Measurements from ENCODE around the gene CBY2. TPM values are rescaled to one million over a fixed set of nuclear protein-coding genes. Genes with fewer than 3 reads are reported as not detected.
"Not testable (repeated sequence)": the region's sequence is repeated elsewhere in the genome, so short reads cannot be mapped to it uniquely, and the experiment has no call there.

CBY2 gene, protein sequence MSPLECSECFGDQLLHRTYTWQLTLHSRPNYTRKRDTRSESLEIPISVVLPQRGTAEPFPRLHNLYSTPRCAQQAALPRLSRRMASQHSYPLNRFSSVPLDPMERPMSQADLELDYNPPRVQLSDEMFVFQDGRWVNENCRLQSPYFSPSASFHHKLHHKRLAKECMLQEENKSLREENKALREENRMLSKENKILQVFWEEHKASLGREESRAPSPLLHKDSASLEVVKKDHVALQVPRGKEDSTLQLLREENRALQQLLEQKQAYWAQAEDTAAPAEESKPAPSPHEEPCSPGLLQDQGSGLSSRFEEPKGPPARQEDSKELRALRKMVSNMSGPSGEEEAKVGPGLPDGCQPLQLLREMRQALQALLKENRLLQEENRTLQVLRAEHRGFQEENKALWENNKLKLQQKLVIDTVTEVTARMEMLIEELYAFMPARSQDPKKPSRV
- total RNA-seq, result not detected

DNA sequence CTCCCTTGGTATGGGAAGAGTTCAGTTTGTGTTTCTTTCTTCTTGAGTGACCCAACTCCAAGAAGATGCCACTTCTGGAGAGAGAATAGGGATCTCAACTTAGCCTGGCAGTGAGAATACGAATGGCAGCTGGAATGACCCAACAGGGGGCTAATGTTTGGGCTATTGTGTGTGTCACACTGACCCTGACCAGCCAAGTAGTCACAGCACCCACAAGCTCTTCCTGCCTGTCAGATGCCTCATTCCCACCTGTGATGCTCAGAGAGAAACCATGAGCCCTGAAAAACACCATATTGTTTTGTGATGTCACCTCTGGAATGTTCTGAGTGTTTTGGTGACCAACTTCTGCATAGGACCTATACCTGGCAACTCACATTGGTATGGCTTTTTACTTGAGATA is at the start of gene CBY2:
TSS of gene CBY2 (plus strand) at position 233 of the 400 bp plus-strand sequence. CDS start at position 304, 71 bp downstream.
- no peak for DNase-seq
- Mint-ChIP-seq H3K4me3 (no peak within 1 kb of the TSS), H3K36me3 (no peaks in the 10 kb centered on the region), H3K27me3 (peaks cover 2% of the 10 kb centered on the region), H3K9me3 (no peaks in the 10 kb centered on the region), H3K27ac (no peak within 1 kb of the TSS), H3K4me1 (no peaks in the 10 kb centered on the region)
- POLR2A ChIA-PET, result no interaction called here
- no peak for ATAC-seq (ENCODE audit: low read depth)

DNA sequence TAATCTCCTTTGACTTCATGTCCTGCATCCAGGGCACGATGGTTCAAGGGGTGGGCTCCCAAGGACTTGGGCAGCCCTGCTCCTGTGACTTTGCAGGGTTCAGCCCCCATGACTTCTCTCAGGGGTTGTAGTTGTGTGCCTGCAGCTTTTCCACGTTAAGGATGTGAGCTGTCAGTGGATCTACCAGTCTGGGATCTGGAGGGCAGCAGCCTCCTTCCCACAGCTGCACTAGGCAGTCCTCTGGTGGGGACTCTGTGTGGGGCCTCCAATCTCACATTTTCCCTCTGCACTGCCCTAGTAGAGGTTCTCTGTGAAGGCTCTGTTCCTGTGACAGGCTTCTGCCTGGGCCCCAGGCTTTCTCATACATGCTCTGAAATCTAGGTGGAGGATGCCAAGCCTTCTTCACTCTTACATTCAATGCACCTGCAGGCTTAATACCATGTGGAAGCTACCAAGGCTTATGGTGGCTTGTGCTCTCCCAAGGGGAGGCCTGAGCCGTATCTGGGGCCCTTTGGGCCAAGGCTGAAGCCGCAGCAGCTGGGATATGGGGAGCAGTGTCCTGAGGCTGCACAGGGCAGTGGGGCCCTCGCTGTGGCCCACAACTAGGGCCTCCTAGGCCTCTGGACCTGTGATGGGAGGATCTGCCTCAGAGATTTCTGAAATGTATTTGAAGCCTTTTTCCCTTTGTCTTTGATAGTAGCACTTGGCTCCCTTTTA is 47.3 kb upstream of the CBY2 start:
- Mint-ChIP-seq H3K36me3 (no peaks in the 10 kb centered on the region), H3K4me3 (no peak overlapping the region), H3K27ac (no peak overlapping the region), H3K4me1 (no peaks in the 10 kb centered on the region), H3K27me3 (peaks cover 5% of the 10 kb centered on the region), H3K9me3 (no peaks in the 10 kb centered on the region)
- DNase-seq (no peak), ATAC-seq (ENCODE audit: low read depth) (no peak)
- POLR2A ChIA-PET, result no interaction called here

DNA sequence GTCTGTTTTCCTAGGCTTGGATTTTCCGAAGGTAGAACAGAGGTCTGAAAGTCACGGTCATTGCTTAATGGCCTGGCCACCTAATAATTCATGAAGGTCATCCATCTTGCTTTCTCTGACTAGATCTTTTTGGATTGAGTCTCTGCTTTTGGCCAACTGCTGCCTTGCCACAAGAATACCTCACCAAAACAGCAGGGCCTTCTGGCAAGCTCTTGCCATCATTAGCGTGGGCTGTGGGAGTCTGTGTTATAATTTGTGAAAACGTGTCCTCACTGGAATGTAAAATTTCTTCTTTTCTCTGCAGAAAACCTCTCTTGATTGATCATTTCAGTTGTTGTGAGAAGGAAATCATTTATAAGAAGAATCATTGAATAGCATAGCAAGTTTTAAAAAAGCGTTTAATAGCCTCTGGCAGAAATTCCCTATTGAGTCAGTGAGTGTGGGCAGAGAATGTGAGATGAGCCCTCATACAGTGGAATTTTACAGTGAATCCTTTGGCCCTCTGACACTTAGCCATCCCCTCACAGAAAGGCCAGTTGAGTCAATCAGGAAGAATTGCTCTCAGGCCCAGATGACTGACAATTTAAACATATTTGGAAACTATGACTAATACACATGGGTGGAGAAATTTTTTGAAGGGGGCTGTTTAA is 43.4 kb upstream of the CBY2 start:
- no peak overlapping the region for H3K27ac Mint-ChIP-seq
- ATAC-seq (ENCODE audit: low read depth), result no peak
- no peaks in the 10 kb centered on the region for H3K36me3 Mint-ChIP-seq
- H3K9me3 Mint-ChIP-seq, result peaks cover 2% of the 10 kb centered on the region
- no peak overlapping the region for H3K4me3 Mint-ChIP-seq
- no peaks in the 10 kb centered on the region for H3K27me3 Mint-ChIP-seq
- DNase-seq, result no peak
- POLR2A ChIA-PET, result no interaction called here
- H3K4me1 Mint-ChIP-seq, result no peaks in the 10 kb centered on the region

DNA sequence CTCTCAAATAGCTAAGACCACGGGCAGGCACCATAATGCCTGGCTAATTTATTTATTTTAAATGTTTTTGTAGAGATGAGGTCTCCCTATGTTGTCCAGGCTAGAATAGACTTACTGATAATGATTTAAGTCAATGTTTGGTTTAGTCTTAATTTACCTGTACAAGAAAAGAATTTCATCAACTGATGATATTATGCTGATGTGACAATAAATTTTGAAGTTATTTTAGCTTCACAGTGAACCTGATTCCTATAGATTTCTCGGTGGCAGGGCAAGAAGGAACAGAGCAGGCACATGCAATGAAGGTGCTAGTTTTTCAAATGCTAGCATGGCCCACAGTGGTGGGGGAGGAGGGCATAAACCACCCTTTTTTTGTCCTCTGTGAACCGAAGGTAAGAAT is 42.6 kb upstream of the CBY2 start:
- H3K27me3 Mint-ChIP-seq, result no peaks in the 10 kb centered on the region
- H3K27ac Mint-ChIP-seq, result no peak overlapping the region
- POLR2A ChIA-PET, result no interaction called here
- ATAC-seq (ENCODE audit: low read depth), result no peak
- no peaks in the 10 kb centered on the region for H3K4me1 Mint-ChIP-seq
- no peaks in the 10 kb centered on the region for H3K36me3 Mint-ChIP-seq
- DNase-seq, result no peak
- H3K4me3 Mint-ChIP-seq, result no peak overlapping the region
- H3K9me3 Mint-ChIP-seq, result peaks cover 2% of the 10 kb centered on the region

DNA sequence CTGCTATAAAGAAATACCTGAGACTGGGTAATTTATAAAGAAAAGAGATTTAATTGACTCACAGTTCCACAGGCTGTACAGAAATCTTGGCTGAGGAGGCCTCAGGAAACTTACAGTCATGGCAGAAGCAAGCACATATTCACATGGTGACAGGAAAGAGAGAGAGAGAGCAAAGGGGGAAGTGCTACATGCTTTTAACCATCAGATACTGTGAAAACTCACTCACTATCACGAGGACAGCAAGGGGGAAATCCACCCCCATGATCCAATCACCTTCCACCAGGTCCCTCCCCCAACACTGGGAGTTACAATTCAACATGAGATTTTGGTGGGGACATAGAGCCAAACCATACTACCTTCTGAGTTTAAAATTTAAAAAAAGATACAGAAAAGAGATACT is 41.7 kb upstream of the CBY2 start:
- H3K4me1 Mint-ChIP-seq; H3K9me3 Mint-ChIP-seq; POLR2A ChIA-PET; H3K36me3 Mint-ChIP-seq; DNase-seq; H3K27me3 Mint-ChIP-seq; H3K4me3 Mint-ChIP-seq; ATAC-seq (ENCODE audit: low read depth); H3K27ac Mint-ChIP-seq: not testable (repeated sequence)

DNA sequence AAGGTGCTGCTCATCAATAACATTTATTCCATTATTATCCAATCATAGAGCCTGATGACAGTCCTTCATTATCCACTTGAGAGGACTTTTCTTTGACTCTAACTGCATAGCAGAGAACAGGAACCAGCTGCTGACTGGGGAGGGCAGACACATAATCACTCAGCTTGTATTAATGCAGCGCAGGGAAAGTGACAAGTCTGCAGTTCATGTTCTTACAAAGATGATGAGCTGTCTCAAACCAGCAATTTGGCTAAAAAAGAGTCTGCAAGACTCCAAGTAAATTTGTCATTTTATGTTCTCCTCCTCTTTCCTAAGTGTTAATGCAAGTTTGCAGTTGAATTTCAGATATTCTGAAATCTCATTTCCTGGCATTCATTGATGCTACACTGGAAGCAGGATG is 40.0 kb upstream of the CBY2 start:
- Mint-ChIP-seq H3K27ac (no peak overlapping the region), H3K27me3 (no peaks in the 10 kb centered on the region), H3K4me3 (no peak overlapping the region), H3K9me3 (peaks cover 2% of the 10 kb centered on the region), H3K4me1 (no peaks in the 10 kb centered on the region), H3K36me3 (no peaks in the 10 kb centered on the region)
- DNase-seq, result no peak
- POLR2A ChIA-PET, result no interaction called here
- ATAC-seq (ENCODE audit: low read depth), result no peak

DNA sequence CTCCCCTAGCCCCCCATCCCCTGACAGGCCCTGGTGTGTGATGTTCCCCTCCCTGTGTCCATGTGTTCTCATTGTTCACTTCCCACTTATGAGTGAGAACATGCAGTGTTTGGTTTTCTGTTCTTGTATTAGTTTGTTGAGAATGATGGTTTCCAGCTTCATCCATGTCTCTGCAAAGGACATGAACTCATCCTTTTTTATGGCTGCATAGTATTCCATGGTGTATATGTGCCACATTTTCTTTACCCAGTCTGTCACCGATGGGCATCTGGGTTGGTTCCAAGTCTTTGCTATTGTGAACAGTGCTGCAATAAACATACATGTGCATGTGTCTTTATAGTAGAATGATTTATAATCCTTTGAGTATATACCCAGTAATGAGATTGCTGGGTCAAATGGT is 39.2 kb upstream of the CBY2 start:
- H3K27me3 Mint-ChIP-seq; H3K27ac Mint-ChIP-seq; H3K36me3 Mint-ChIP-seq; H3K4me3 Mint-ChIP-seq; POLR2A ChIA-PET; DNase-seq; H3K4me1 Mint-ChIP-seq; H3K9me3 Mint-ChIP-seq; ATAC-seq (ENCODE audit: low read depth): not testable (repeated sequence)

DNA sequence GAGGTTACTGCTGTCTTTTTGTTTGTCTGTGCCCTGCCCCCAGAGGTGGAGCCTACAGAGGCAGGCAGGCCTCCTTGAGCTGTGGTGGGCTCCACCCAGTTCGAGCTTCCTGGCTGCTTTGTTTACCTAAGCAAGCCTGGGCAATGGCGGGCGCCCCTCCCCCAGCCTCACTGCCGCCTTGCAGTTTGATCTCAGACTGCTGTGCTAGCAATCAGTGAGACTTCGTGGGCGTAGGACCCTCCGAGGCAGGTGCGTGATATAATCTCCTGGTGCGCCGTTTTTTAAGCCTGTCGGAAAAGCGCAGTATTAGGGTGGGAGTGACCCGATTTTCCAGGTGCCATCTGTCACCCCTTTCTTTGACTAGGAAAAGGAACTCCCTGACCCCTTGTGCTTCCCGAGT is 32.5 kb upstream of the CBY2 start:
- H3K36me3 Mint-ChIP-seq; H3K4me1 Mint-ChIP-seq; DNase-seq; H3K9me3 Mint-ChIP-seq; H3K27me3 Mint-ChIP-seq; H3K4me3 Mint-ChIP-seq; POLR2A ChIA-PET; ATAC-seq (ENCODE audit: low read depth); H3K27ac Mint-ChIP-seq: not testable (repeated sequence)

DNA sequence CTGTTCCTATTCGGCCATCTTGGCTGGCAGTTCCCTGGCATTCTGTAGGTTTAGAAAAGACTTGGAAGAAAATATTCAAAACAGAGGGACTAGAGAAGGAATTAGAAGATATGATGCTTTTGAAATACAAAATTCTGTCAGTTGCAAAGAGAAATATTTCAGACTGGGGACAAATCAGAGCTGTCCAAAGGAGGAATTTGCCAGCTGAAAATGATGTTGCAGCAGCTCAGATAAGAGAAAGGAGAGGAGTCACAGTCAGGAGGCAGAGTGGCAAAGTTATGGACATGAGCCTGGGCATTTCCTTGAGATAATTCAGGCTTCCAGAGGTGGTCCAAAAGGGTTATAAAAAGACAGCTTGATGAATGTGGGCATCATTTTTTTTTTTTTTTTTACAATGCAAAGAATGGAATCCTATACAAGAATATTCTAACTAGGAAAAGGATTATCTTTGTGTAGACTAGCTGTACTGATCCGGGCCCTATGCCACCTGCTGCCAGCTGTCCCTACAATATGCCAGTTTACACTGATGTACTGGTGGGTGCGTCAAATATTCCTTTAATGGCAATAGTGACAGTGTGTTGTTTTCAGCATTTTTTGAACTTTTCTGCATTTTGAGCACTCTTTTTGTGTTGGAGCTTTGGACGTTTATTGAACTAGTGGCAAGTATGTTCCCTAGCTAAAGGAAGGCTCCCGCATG is 31.8 kb upstream of the CBY2 start:
- Mint-ChIP-seq H3K27me3 (peaks cover 5% of the 10 kb centered on the region), H3K9me3 (peaks cover 5% of the 10 kb centered on the region), H3K4me3 (no peak overlapping the region), H3K36me3 (no peaks in the 10 kb centered on the region), H3K27ac (no peak overlapping the region), H3K4me1 (peaks cover 2% of the 10 kb centered on the region)
- DNase-seq (no peak), ATAC-seq (ENCODE audit: low read depth) (no peak)
- POLR2A ChIA-PET, result no interaction called here

DNA sequence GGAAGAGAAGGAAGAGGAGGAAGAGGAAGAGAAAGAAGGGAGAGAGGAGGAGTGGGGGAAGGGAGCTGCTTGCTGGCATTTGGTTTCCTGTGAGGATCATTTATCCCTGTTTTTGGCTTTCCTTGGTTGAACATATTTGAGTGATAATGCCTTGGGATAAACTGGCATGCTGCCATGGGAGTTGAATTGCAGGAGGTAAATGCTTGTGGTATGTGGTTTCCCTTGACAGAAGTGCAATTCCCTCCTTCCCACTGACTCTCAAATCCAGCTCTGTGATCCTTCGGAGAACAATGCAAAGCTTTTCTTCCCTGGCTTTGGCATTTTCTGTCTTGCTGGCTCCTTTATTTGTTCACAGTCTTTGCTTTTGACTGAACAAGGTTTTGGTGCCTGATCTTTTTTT is 27.2 kb upstream of the CBY2 start:
- H3K4me1 Mint-ChIP-seq, result peaks cover 2% of the 10 kb centered on the region
- DNase-seq (no peak), ATAC-seq (ENCODE audit: low read depth) (no peak)

DNA sequence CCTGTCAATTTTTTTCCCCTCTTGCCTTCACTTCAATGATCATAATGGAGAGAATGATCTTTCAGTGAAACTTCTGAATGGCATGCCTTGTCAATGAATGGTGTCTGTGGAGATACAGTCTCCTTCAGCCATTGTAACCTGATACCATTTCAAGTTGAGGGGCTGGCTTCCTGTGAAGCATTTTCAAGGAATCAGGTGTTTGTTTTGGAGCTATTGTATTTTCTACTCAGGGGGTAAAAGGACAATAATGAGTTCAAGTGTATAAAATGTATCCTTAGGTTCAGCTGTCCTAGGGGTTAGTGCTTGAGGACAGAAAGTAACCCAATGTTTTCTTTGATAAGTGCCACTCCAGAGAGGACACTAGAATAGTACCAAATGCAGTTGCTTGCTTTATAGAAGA is 23.8 kb upstream of the CBY2 start:
- no peak for ATAC-seq (ENCODE audit: low read depth)
- H3K4me1 Mint-ChIP-seq, result no peaks in the 10 kb centered on the region

More for the DNA sequence above, 27.2 kb upstream of the CBY2 start:
- Mint-ChIP-seq H3K4me3 (no peak overlapping the region), H3K36me3 (no peaks in the 10 kb centered on the region), H3K27ac (no peak overlapping the region), H3K27me3 (peaks cover 5% of the 10 kb centered on the region), H3K9me3 (peaks cover 4% of the 10 kb centered on the region)
- POLR2A ChIA-PET, result no interaction called here

DNA sequence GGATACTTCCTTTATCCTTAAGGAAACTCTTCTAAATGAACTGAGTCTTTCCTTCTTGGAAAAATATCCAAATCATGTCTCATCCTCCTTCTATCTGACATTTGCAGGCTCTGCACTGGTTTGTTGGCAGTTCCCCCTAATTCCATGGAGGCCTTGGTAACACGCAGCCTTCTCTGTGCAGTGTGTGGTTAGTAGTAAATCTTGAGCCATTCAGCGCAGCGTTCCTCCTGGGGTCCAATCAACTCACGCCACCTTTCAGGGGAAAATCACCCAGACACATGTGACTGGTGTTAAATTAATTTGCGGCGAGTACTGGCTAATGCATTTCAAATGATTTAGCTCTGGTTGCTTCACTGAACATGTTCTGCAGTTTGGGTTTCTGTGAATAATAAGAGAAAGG is 21.0 kb upstream of the CBY2 start:
- Mint-ChIP-seq H3K27ac (no peak overlapping the region), H3K9me3 (no peaks in the 10 kb centered on the region), H3K27me3 (peaks cover 2% of the 10 kb centered on the region), H3K4me1 (no peaks in the 10 kb centered on the region), H3K4me3 (no peak overlapping the region), H3K36me3 (no peaks in the 10 kb centered on the region)
- POLR2A ChIA-PET, result no interaction called here
- ATAC-seq (ENCODE audit: low read depth) (no peak), DNase-seq (no peak)

More for the DNA sequence above, 23.8 kb upstream of the CBY2 start:
- no peak overlapping the region for H3K27ac Mint-ChIP-seq
- POLR2A ChIA-PET, result interaction anchor here (0.6 kb wide), 1 partner anchor 16 kb away, joined by 3 read pairs; no protein-coding TSS in a partner anchor
- peaks cover 4% of the 10 kb centered on the region for H3K27me3 Mint-ChIP-seq
- H3K4me3 Mint-ChIP-seq, result no peak overlapping the region
- no peaks in the 10 kb centered on the region for H3K9me3 Mint-ChIP-seq
- no peak for DNase-seq
- H3K36me3 Mint-ChIP-seq, result no peaks in the 10 kb centered on the region

DNA sequence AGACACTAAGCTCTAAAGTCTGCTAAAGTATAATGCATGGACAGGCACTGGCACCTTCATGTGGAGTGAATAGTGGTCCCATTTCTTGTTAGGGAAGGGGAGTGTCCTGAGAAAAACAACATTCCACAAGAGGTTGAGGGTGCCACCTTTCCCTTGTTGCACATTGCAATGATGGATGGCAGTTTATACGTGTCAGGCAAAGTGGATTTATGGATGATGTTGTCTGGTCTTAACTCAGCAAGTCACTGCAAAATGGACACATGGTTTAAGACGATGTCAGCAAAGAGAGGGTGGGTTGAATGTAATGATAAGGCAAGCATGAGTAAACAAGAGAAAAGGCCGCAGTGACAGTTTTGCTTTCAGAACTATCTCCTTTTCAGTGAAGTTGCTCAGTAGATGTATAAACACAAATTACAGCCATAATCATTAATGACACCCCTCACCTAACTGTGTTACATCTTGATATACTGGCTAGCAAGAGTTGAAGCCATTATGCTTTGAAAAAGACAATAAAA is 19.6 kb upstream of the CBY2 start:
- Mint-ChIP-seq H3K4me3 (no peak overlapping the region), H3K36me3 (no peaks in the 10 kb centered on the region), H3K27ac (no peak overlapping the region), H3K27me3 (peaks cover 2% of the 10 kb centered on the region), H3K9me3 (no peaks in the 10 kb centered on the region), H3K4me1 (no peaks in the 10 kb centered on the region)
- POLR2A ChIA-PET, result no interaction called here
- ATAC-seq (ENCODE audit: low read depth), result no peak
- no peak for DNase-seq

Measured in activated naive CD8-positive, alpha-beta T cell treated with anti-CD3 and anti-CD28 coated beads, Interleukin-2, amount 10 ng/mL, durations not matched to agents 7 days and 5 days (primary cell).